Measurements from ENCODE around the gene NFKBIB. TPM values are rescaled to one million over a fixed set of nuclear protein-coding genes. Genes with fewer than 3 reads are reported as not detected.
"Not testable (repeated sequence)": the region's sequence is repeated elsewhere in the genome, so short reads cannot be mapped to it uniquely, and the experiment has no call there.

The NFKBIB gene
- total RNA-seq, 1 experiment from 2014 or later = 45.4 TPM

DNA sequence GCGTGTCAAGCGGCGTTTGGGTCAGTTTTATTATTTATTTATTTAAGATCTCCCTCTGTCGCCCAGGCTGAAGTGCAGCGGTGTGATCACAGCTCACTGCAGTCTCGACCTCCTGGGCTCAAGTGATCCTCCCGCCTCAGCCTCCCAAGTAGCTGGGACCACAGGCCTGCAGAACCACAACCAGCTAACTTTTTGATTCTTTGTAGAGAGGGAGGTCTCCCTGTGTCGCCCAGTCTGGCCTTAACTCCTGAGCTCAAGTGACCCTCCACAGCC lies 31.7 kb downstream of the NFKBIB start:
- Mint-ChIP-seq H3K36me3 (ENCODE audit: insufficient read depth, unreplicated experiment) (peaks cover 24% of the 10 kb centered on the region), H3K27ac (ENCODE audit: low read depth, unreplicated experiment) (peak overlapping the region; percentile 95), H3K4me3 (ENCODE audit: unreplicated experiment) (peak overlapping the region; percentile 85), H3K27me3 (ENCODE audit: insufficient read depth, unreplicated experiment) (no peaks in the 10 kb centered on the region), H3K9me3 (ENCODE audit: unreplicated experiment) (peaks cover 7% of the 10 kb centered on the region), H3K4me1 (ENCODE audit: insufficient read depth, unreplicated experiment) (peaks cover 14% of the 10 kb centered on the region)
- ChIA-PET CTCF (interaction anchor here (0.7 to 2.1 kb wide), 6 partner anchors 62 to 532 kb away, joined by 3 to 7 read pairs (median 4); partner anchors contain the start of gene FAM98C), POLR2A (interaction anchor here (0.6 to 3.3 kb wide), 21 partner anchors 9 to 602 kb away, joined by 3 to 35 read pairs (median 5); partner anchors contain the start of genes ACTN4, ECH1, FAM98C and NFKBIB)
- no peak for DNase-seq (ENCODE audit: unreplicated experiment)
- intact Hi-C loops (cut with micrococcal nuclease) = loop anchor here (2.0 to 10.0 kb wide), 2 partner anchors 81 to 697 kb away; no protein-coding TSS in a partner anchor
- BruUV-seq (replicated peaks) = no TSS peak
- TF ChIP-seq, protein P1, sequence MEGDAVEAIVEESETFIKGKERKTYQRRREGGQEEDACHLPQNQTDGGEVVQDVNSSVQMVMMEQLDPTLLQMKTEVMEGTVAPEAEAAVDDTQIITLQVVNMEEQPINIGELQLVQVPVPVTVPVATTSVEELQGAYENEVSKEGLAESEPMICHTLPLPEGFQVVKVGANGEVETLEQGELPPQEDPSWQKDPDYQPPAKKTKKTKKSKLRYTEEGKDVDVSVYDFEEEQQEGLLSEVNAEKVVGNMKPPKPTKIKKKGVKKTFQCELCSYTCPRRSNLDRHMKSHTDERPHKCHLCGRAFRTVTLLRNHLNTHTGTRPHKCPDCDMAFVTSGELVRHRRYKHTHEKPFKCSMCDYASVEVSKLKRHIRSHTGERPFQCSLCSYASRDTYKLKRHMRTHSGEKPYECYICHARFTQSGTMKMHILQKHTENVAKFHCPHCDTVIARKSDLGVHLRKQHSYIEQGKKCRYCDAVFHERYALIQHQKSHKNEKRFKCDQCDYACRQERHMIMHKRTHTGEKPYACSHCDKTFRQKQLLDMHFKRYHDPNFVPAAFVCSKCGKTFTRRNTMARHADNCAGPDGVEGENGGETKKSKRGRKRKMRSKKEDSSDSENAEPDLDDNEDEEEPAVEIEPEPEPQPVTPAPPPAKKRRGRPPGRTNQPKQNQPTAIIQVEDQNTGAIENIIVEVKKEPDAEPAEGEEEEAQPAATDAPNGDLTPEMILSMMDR (IDR thresholded peaks at IDR 0.05; ENCODE audit: unreplicated experiment) = no peak

DNA sequence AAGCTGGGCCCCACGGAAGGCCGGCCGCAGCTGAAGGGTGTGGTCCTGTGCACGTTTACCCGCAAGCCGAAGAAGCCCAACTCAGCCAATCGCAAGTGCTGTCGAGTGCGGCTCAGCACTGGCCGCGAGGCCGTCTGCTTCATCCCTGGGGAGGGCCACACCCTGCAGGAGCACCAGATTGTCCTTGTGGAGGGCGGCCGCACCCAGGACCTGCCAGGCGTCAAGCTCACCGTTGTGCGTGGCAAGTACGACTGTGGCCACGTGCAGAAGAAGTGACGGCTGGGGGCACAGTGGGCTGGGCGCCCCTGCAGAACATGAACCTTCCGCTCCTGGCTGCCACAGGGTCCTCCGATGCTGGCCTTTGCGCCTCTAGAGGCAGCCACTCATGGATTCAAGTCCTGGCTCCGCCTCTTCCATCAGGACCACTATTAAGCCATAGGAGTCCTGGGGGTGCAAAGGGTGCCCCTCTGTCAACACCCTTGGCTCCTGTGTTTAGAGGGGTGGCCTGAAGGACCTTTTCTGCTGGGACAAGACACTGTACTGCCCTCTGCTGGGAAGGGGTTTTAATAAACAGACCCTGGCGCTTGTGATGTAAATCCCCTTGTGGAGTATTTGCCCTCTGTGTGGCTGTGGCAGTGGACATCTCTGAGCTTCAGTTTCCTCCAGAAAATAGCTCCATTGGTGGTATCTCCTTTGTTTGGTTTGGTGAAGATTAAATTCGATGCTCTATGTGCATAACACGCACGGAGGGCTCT lies 32.8 kb downstream of the NFKBIB start:
- H3K9me3 Mint-ChIP-seq (ENCODE audit: unreplicated experiment) = peaks cover 7% of the 10 kb centered on the region
- H3K4me3 Mint-ChIP-seq (ENCODE audit: unreplicated experiment) = peak overlapping the region; percentile 85
- peak; percentile 30 for DNase-seq (ENCODE audit: unreplicated experiment)
- no peak overlapping the region for H3K27ac Mint-ChIP-seq (ENCODE audit: low read depth, unreplicated experiment)
- peaks cover 14% of the 10 kb centered on the region for H3K4me1 Mint-ChIP-seq (ENCODE audit: insufficient read depth, unreplicated experiment)
- no peaks in the 10 kb centered on the region for H3K27me3 Mint-ChIP-seq (ENCODE audit: insufficient read depth, unreplicated experiment)
- intact Hi-C loops (cut with micrococcal nuclease) = loop anchor here (10.0 kb wide), 1 partner anchor 698 kb away; no protein-coding TSS in a partner anchor
- TF ChIP-seq, protein P1 (IDR thresholded peaks at IDR 0.05; ENCODE audit: unreplicated experiment) = peak; percentile 27
- POLR2A ChIA-PET = interaction anchor here (0.6 to 3.3 kb wide), 4 partner anchors 32 to 1043 kb away, joined by 3 to 31 read pairs (median 6); partner anchors contain the start of genes NFKBIB and SIRT2
- peaks cover 18% of the 10 kb centered on the region for H3K36me3 Mint-ChIP-seq (ENCODE audit: insufficient read depth, unreplicated experiment)
- CTCF ChIA-PET = interaction anchor here (0.6 to 1.1 kb wide), 8 partner anchors 42 to 1861 kb away, joined by 3 to 4 read pairs (median 3); no protein-coding TSS in a partner anchor
- BruUV-seq (replicated peaks) = no TSS peak

DNA sequence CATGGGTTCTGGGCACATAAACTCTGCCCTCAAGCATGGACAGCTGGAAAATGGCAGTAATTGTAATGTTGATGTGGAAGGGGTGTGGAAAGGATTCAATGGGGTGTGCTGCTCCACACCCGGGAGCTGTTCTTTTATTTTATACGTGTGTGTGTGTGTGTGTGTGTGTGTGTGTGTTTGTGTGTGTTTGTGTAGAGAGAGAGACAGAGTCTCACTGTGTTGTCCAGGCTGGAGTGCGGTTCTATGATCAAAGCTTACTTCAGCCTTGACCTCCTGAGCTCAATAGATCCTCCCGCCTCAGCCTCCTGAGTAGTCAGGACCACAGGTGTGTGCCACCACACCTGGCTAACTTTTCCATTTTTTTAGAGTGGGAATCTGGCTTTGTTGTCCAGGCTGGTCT lies 33.8 kb downstream of the NFKBIB start:
- no peak for DNase-seq (ENCODE audit: unreplicated experiment)
- H3K4me1 Mint-ChIP-seq (ENCODE audit: insufficient read depth, unreplicated experiment) = peaks cover 11% of the 10 kb centered on the region
- intact Hi-C loops (cut with micrococcal nuclease) = loop anchor here (10.0 kb wide), 1 partner anchor 699 kb away; no protein-coding TSS in a partner anchor
- peaks cover 18% of the 10 kb centered on the region for H3K36me3 Mint-ChIP-seq (ENCODE audit: insufficient read depth, unreplicated experiment)
- no TSS peak for BruUV-seq (replicated peaks)
- no peak overlapping the region for H3K27ac Mint-ChIP-seq (ENCODE audit: low read depth, unreplicated experiment)
- TF ChIP-seq, protein P1 (IDR thresholded peaks at IDR 0.05; ENCODE audit: unreplicated experiment) = no peak
- H3K4me3 Mint-ChIP-seq (ENCODE audit: unreplicated experiment) = no peak overlapping the region
- peaks cover 7% of the 10 kb centered on the region for H3K9me3 Mint-ChIP-seq (ENCODE audit: unreplicated experiment)
- CTCF ChIA-PET = interaction anchor here (0.5 to 0.8 kb wide), 5 partner anchors 388 to 986 kb away, joined by 3 read pairs; no protein-coding TSS in a partner anchor
- POLR2A ChIA-PET = interaction anchor here (1.8 kb wide), 1 partner anchor 33 kb away, joined by 6 read pairs; the partner anchor contains the start of genes NFKBIB and SIRT2
- H3K27me3 Mint-ChIP-seq (ENCODE audit: insufficient read depth, unreplicated experiment) = no peaks in the 10 kb centered on the region

DNA sequence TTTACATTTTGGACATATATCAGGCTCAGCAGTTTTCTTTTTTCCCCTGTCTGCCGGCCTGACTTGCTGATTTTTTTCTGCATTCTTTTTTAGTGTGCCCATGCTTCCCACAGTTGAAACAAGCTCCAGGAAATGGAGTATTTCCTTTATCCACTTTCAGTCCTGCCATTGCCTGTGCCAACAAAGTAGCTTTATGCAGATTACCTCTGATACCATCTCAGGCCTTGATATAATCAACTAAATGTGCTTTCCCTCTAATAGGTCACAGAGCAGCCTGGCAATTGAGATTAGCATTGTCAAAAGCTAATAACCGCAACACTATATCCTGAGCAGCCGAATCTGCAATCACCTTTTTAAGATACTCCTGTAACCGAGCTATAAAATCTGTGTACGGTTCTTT lies 40.2 kb downstream of the NFKBIB start:
- Mint-ChIP-seq H3K4me3 (ENCODE audit: unreplicated experiment) (no peak overlapping the region), H3K36me3 (ENCODE audit: insufficient read depth, unreplicated experiment) (no peaks in the 10 kb centered on the region), H3K27me3 (ENCODE audit: insufficient read depth, unreplicated experiment) (peaks cover 13% of the 10 kb centered on the region), H3K4me1 (ENCODE audit: insufficient read depth, unreplicated experiment) (no peaks in the 10 kb centered on the region), H3K27ac (ENCODE audit: low read depth, unreplicated experiment) (no peak overlapping the region), H3K9me3 (ENCODE audit: unreplicated experiment) (peaks cover 1% of the 10 kb centered on the region)
- CTCF ChIA-PET = interaction anchor here (0.7 to 1.4 kb wide), 2 partner anchors 12 to 426 kb away, joined by 4 to 6 read pairs; no protein-coding TSS in a partner anchor
- TF ChIP-seq, protein P1 (IDR thresholded peaks at IDR 0.05; ENCODE audit: unreplicated experiment) = no peak
- no peak for DNase-seq (ENCODE audit: unreplicated experiment)
- POLR2A ChIA-PET = interaction anchor here (0.7 to 2.0 kb wide), 4 partner anchors 9 to 283 kb away, joined by 3 to 7 read pairs (median 4); partner anchors contain the start of genes MRPS12 and SARS2
- intact Hi-C loops (cut with micrococcal nuclease) = loop anchor here (10.0 kb wide), 1 partner anchor 705 kb away; no protein-coding TSS in a partner anchor
- no TSS peak for BruUV-seq (replicated peaks)

DNA sequence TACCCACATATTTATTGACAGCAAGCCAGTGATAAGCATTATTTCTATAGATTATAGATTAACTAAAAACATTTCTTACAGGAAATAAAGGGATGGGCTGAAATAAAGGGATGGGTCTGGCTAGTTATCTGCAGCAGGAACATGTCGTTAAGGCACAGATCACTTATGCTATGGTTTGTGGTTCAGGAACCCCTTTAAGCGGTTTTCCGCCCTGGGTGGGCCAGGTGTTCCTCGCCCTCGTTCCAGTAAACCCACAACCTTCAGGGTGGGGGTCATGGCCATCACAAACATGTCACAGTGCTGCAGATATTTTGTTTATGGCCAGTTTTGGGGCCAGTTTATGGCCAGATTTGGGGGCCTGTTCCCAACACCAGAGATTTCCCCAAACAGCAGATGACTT lies 41.7 kb downstream of the NFKBIB start:
- DNase-seq (ENCODE audit: unreplicated experiment); H3K4me3 Mint-ChIP-seq (ENCODE audit: unreplicated experiment); H3K4me1 Mint-ChIP-seq (ENCODE audit: insufficient read depth, unreplicated experiment); H3K27ac Mint-ChIP-seq (ENCODE audit: low read depth, unreplicated experiment); H3K36me3 Mint-ChIP-seq (ENCODE audit: insufficient read depth, unreplicated experiment); intact Hi-C loops (cut with micrococcal nuclease); H3K9me3 Mint-ChIP-seq (ENCODE audit: unreplicated experiment): not testable (repeated sequence)
- peaks cover 13% of the 10 kb centered on the region for H3K27me3 Mint-ChIP-seq (ENCODE audit: insufficient read depth, unreplicated experiment)
- TSS peak; percentile 13 for BruUV-seq (replicated peaks)
- POLR2A ChIA-PET = interaction anchor here (2.0 kb wide), 1 partner anchor 11 kb away, joined by 7 read pairs; the partner anchor contains the start of genes MRPS12 and SARS2
- CTCF ChIA-PET = interaction anchor here (0.7 to 1.1 kb wide), 2 partner anchors 11 to 505 kb away, joined by 3 read pairs; partner anchors contain the start of genes MRPS12 and SARS2

Measured in MCF 10A (cell line).